SHP77 (cell line): ENCODE data around the gene HS6ST2.

ENCODE experiments used
- DNase-seq, 2 experiments: peaks; one replicate each; lab custom pipeline; 2025; lab: John Stamatoyannopoulos, UW

Gene HS6ST2

GRCh38 chrX:132740316-132741123, 217.9 kb downstream of the HS6ST2 start:
- no peak for DNase-seq

DNA sequence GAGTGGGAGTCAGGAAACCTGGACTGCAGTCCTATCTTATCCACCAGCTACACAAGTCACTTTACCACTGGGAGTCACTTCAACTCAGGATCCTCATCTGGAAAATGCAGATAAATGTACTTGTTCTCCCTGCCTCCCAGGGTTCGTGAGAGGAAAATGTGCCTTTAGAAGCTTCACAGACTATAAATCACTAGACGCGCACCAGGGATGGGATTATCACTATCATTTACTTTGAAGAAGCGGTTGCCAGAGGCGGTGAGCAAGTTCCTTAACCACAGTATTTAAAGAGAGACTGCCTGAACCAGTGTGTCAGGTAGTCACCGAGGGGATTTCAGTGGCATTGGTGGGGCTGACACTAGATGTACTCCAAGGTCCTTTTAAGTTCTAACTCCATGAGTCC, 219.5 kb downstream of the HS6ST2 start:
- DNase-seq, result no peak

GRCh38 chrX:132737743-132738142, 220.7 kb downstream of the HS6ST2 start:
- DNase-seq, result no peak

- no peak for DNase-seq
These were observed 226.2 kb downstream of the HS6ST2 start for GRCh38 chrX:132732236-132732635.

GRCh38 chrX:132730726-132731125, 227.7 kb downstream of the HS6ST2 start:
- DNase-seq, result no peak

DNA sequence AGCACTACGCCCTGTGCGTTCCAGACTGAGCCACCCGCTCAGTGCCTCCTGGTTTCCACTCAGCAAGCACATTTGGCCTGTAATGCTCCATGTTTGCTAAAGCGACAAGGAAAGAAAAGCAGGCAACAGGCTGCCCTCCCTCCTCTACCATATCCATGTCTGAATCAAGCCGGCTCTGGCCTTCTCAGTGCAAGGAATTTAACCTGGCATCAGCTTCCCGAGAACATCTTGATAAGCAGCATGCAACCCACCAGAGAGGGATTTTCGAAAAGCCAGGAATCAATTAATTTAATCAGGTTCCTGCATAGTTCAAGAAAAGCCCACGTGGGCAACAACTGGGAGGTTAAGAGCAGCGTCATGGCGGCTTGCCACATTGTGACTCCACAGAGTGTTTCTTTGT, 228.2 kb downstream of the HS6ST2 start:
- no peak for DNase-seq

DNA sequence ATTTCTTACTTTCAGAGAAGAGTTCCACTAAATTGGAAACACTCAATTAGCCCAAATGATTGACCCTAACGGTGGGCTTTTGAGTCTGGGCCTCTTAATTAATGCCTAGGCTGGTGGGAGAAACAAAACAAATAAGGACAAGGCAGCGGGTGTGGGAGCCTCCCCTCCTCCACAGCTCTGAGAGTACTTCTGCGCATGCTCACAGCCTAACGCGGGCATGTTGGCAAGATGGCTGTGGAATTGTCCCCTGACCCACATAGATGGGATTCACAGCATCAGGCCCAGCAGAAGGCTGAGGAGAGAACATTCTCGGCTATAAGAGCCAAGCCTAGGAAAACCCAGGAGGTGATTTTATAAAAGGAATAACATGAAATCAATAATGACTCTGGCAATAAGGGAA, 230.1 kb downstream of the HS6ST2 start:
- DNase-seq, result no peak

DNA sequence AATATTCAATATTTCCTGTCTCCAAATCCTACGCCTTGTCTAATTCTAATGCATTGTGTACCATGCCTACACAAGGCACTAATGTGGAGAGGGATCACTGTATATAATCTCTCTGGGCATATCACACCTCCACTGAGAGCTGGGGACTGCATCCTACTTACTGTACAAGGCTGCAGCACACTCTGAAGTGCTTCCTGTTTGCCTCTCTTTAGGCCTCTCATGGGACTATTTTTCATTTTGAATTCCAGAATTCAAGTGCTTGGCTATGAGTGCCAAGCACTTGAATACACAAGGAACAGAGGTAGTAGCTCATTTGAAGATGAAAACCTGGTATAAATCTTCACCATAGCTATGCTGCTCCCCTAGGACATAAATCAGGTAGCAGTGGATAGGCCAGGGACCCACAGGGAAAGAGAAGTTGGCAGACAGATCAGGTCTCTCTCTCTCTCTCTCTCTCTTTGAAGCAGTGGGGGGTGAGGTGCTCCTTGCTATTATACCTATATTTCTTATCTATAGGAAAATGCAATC, 239.9 kb downstream of the HS6ST2 start:
- DNase-seq, result no peak

DNA sequence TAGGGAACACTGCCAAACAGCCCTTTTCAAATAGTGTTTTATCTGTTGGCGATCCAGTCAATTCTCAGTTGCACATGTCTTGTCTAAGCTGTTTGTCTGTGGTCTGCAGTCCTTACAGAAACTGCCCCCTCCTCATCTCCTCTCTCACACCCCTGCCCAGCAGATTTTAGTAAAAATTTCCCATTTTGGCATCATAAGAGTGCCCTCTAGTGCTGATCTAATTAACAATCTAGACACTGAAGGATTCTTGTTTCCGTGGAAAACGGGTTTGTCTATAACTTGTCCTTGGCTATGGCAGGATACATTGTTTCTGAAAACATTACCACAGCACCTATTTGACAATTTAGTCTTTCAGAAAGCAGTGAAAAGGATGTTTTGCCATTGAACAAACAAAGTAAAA, 242.4 kb downstream of the HS6ST2 start:
- DNase-seq, result no peak

DNA sequence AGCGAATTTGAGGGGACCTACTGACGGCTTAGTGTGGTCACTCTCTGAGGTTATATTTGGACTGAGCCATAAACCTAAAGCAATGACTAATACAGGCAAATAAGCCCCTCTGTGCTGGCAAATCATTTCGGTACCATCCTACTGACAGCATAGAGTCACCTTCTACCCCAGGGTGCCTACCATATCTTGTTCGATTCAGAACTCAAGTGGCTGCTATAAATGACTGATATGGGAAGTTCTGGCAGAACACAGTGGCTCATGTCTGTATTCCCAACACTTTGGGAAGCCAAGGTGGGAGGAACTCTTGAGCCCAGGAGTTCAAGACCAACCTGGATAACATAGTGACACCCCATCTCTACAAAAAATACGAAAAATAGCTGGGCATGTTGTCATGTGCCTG, 243.5 kb downstream of the HS6ST2 start:
- DNase-seq, result no peak

- DNase-seq, result no peak
These were observed 246.1 kb downstream of the HS6ST2 start for GRCh38 chrX:132712350-132712749.

GRCh38 chrX:132710656-132711155, 247.7 kb downstream of the HS6ST2 start:
- DNase-seq, result no peak

- no peak for DNase-seq
These were observed 249.9 kb downstream of the HS6ST2 start for GRCh38 chrX:132708529-132708928.

GRCh38 chrX:132704769-132705168, 253.7 kb downstream of the HS6ST2 start:
- no peak for DNase-seq

DNA sequence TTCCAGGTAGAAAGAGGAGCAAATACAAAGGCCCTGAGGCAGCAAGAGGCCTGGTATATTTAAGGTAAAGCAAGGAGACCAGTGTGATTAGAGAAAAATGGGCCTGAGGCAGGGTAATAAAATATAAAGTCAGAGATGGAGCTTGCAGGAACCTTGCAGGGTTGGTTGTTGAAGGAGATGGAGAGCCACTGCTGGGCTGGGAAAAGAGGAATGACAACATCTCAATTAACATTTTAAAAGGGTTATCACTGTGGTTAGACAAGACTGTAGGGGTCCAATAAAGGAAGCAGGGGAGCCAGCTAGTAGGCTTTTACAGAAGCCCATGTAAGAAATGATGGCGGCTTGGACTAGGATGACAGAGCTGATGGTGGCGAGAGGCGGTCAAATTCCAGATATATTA, 264.0 kb downstream of the HS6ST2 start:
- DNase-seq, result no peak

DNA sequence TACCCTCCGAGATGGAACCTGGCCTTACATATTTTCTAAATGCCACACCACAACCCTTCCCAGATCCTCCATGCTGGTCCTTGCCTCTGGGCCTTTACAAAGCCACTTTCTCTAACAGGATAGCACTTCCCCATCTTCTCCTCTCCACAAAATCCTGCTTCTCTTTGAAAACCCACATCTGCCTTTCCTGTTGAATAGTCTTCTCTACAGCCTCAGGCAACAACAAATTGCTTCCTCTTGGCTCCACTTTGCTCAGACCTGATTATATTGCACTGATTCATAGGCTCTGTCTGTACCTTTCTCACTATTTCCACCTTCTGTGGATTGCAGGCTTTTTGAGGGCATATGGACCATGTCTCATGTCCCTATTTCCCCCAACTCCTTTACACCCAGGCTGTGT, 265.9 kb downstream of the HS6ST2 start:
- no peak for DNase-seq

DNA sequence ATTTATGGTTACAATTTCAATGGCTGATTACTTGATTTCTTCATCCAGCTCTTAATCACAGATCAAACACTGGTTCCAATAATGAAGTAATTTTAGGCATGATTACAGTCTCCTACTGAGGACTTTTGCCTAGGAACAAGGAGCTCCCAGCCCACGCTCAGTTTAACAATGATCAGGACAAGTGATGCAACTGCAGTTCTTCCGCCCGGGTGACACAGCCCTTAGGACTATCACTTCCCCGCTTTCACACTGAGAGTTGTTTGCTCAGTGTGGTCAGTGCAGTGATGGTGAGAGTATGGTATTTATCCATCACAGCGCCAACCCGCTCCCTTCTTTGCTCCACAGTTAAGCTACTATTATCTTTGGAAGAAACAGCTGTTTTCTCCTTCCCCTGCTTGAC, 266.4 kb downstream of the HS6ST2 start:
- DNase-seq, result no peak

DNA sequence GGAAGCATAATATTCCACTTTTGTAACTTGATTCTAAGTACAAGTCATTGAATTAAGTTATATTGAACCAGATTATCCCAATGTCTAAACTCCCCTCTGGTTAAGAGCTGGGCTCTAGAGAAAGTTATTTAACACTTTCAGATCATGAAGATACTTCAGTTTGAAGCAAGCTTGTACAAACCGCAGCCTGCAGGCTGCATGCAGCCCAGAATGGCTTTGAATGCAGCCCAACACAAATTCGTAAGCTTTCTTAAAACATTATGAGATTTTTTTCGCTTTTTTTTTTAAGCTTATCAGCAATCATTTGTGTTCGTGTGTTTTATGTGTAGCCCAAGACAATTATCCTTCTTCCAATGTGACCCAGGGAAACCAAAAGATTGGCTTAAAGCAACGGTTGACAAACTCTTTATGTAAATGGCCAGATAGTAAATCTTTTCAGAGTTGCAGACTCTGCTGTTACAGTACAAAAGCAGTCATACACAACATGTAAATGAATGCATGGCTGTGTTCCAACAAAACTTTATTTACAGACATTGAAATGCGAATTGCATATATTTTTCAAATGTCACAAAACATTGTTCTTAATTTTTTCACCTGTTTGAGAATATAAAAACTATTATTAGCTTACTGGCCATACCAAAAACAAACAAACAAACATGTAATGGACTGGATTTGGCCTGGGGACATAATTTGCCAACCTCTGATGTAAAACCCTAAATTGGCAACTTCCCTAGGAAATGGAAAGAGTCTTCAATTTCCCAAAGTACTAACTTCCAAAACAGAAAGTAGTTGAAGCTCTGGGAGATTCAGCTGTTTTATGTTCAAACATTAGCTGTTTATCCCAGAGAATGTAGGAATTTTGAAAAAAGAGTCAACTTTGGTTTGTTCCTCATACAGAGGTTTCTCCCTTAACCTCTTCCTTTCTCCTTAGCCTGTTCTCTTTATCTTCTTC, 268.5 kb downstream of the HS6ST2 start:
- DNase-seq, result no peak

- no peak for DNase-seq
These were observed 273.2 kb downstream of the HS6ST2 start for GRCh38 chrX:132685276-132685675.

GRCh38 chrX:132677233-132677716, 281.2 kb downstream of the HS6ST2 start:
- DNase-seq, result no peak

DNA sequence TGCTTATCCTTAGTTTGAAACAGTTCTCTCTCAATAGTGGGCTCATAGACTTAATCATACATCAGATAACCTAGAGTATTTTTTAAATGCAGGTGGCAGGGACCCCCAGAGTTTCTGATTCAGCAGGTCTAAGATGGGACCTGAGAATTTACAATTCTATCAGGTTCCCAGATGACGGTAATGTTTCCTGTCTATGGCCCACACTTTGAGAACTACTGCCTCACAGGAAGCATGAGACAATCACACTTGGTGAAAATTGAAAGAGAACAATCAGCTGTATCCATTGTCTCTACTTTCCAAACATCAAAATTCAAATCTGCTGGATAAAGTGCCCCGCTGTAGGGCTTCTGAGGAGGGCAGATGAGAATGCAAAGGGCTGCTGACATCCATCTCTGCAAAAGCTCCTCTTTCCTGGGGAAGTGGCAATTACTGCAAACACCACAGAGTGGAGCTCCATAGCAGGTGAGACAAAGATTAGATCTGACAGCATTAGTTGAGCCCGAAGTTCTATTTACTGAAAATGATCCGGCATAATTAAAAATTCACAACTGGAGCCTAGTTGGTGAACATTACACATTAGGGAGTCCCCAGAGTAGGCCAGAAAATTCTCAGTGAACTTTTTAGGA, 281.8 kb downstream of the HS6ST2 start:
- DNase-seq, result peak in 1 of 2 experiments; percentile 1

DNA sequence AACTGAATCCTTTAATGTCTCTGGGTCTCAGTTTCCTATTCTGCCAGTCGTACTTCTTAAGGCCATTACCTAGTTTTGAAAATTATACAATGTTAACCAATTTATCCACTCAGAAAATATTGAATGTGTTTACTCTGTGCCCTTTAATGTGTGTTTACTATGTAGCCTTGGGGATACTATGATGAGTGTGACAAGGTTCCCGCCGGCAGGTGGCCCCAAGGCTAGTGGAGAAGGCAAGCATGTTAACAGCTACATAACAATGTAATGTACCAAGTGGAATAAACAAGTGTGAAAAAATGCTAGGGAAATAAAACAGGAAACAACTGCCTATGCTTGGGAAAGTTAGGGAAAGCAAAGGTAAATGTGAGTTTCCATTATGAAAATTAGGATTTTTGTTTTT, 282.3 kb downstream of the HS6ST2 start:
- no peak for DNase-seq
